ENCODE results near the gene TNFAIP8. TPM values are rescaled to one million over a fixed set of nuclear protein-coding genes. Genes with fewer than 3 reads are reported as not detected.

Gene TNFAIP8
- total and polyA plus RNA-seq, 8 donors, result 5.7 to 14.2 (median 8.4) TPM

GRCh38 chr5:119322312-119322947 is 33.4 kb upstream of the TNFAIP8 start:
- no peaks in the 10 kb centered on the region for H3K9me3 ChIP-seq
- TF ChIP-seq CTCF (IDR thresholded peaks at IDR 0.05), result no peak
- DNase-seq (no peak), FAIRE-seq (no peak), ATAC-seq (no peak)
- intact Hi-C loops (cut with DNase I), result no loop called here
- H3K4me1 ChIP-seq, result peaks cover 5 to 31% (median 19%) of the 10 kb centered on the region in 3 donors
- no peaks in the 10 kb centered on the region for H3K36me3 ChIP-seq
- no peak overlapping the region for H3K4me3 ChIP-seq
- H3K27ac ChIP-seq, result peak overlapping the region in 1 of 4 donors; percentile 75
- 72 to 79% methylated on average over 7 of the region's 7 CpGs for whole genome bisulfite sequencing, 2 donors
- H3K27me3 ChIP-seq, result no peaks in the 10 kb centered on the region

DNA sequence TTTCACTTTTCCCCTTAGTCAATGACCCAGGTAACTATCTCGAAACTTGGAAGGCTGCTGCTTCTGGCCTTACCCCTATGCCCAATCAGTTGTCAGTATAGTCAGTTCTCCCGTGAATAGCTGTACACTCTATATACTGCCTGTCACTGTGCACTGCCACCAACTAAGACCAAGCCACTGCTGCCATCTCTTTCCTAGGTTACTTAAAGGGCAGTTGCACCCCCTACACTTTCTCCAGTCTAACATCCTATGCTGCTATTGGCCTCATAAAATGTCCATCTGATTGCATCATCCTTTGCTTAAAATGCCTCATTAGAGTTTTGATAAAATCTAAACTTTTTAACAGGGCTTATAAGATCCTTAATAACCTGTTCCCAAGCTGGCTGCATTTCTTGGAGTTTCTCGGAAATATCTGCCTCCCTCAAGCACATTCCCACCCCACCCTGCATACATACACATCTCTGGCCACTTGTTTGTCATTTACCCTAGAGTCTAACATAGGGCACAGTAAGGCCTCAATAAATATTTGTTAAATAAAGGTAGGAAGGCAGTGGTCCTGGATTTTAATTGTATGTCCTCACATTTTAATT is 32.8 kb upstream of the TNFAIP8 start:
- ATAC-seq, result peak in 1 of 4 donors; percentile 4
- Histone ChIP-seq H3K4me3 (no peak overlapping the region), H3K27ac (peak overlapping the region in 2 of 4 donors; percentile 28 to 75), H3K36me3 (no peaks in the 10 kb centered on the region), H3K9me3 (no peaks in the 10 kb centered on the region), H3K4me1 (peaks cover 5 to 37% (median 19%) of the 10 kb centered on the region in 3 donors), H3K27me3 (no peaks in the 10 kb centered on the region)
- 57 to 68% methylated on average over 3 of the region's 3 CpGs for WGBS, 2 donors
- intact Hi-C loops (cut with DNase I), result no loop called here
- no peak for TF ChIP-seq CTCF (IDR thresholded peaks at IDR 0.05)
- no peak for DNase-seq
- FAIRE-seq, result no peak

GRCh38 chr5:119323601-119324000 is 32.2 kb upstream of the TNFAIP8 start:
- Histone ChIP-seq H3K27me3 (no peaks in the 10 kb centered on the region), H3K4me1 (peaks cover 5 to 39% (median 19%) of the 10 kb centered on the region in 3 donors), H3K27ac (peak overlapping the region in 2 of 4 donors; percentile 28 to 75), H3K4me3 (no peak overlapping the region), H3K9me3 (no peaks in the 10 kb centered on the region), H3K36me3 (no peaks in the 10 kb centered on the region)
- no peak for TF ChIP-seq CTCF (IDR thresholded peaks at IDR 0.05)
- FAIRE-seq (no peak), ATAC-seq (peak; percentile 20 to 40 (median 26)), DNase-seq (no peak)
- intact Hi-C loops (cut with DNase I), result no loop called here

- no peak overlapping the region for H3K4me3 ChIP-seq
- FAIRE-seq, result no peak
- intact Hi-C loops (cut with DNase I), result no loop called here
- no peak for TF ChIP-seq CTCF (IDR thresholded peaks at IDR 0.05)
- H3K27me3 ChIP-seq, result no peaks in the 10 kb centered on the region
- H3K27ac ChIP-seq, result peak overlapping the region; percentile 51 to 75 (median 60)
- DNase-seq, result no peak
- ATAC-seq, result no peak
- 95 to 97% methylated on average over 4 of the region's 4 CpGs for WGBS, 2 donors
- H3K4me1 ChIP-seq, result peaks cover 5 to 45% (median 19%) of the 10 kb centered on the region in 3 donors
- no peaks in the 10 kb centered on the region for H3K9me3 ChIP-seq
- H3K36me3 ChIP-seq, result no peaks in the 10 kb centered on the region
Measured at GRCh38 chr5:119324842-119325241, 31.0 kb upstream of the TNFAIP8 start.

DNA sequence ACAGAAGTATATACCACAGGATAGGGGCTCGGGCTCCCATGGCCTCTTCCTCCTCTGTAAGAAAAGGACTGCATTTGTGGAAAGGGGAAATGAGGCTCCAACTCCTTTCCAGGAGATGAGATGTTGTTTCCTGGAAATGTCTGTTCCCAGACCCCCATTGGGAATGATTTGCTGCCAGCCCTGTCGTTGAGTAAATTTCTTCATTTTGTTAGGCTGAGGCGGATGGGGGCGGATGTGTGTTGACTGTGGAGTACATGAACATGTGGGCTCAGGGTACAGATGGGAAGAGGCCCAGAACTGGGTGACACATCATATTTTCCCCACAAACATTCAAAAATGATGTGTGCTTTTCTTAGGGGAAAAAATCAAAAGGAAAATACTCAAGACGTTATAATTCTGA is 28.8 kb upstream of the TNFAIP8 start:
- H3K27me3 ChIP-seq, result no peaks in the 10 kb centered on the region
- no peaks in the 10 kb centered on the region for H3K36me3 ChIP-seq
- FAIRE-seq, result no peak
- no peak for TF ChIP-seq CTCF (IDR thresholded peaks at IDR 0.05)
- no peak for ATAC-seq
- 79 to 82% methylated on average over 5 of the region's 5 CpGs for WGBS, 2 donors
- H3K9me3 ChIP-seq, result no peaks in the 10 kb centered on the region
- H3K4me1 ChIP-seq, result peaks cover 5 to 45% (median 19%) of the 10 kb centered on the region in 3 donors
- no peak overlapping the region for H3K4me3 ChIP-seq
- no peak for DNase-seq
- H3K27ac ChIP-seq, result peak overlapping the region in 1 of 4 donors; percentile 75
- intact Hi-C loops (cut with DNase I), result no loop called here
